ENCODE results near the gene BOK.
"Not testable (repeated sequence)": the region's sequence is repeated elsewhere in the genome, so short reads cannot be mapped to it uniquely, and the experiment has no call there.

The BOK gene

DNA sequence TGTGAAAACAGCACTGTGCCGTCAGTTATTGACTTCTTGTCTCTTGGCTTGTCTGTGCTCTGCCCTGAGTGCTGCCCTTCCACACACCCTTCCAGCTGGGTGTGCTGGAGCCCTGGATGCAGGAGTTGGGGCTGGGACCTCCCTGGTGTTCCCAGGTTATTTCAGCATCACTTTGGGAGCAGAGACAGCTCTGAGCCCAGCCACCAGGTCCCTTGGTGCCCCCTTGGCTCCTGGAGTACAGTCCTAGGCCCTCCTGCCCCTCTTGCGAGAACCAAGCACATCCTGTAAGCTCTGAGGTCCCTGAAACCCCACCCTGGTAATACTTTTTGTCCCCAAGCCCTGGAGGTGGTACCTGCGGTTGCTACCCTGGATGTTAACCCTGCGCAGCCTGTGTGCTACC is 24.3 kb downstream of the BOK start:
- no peak overlapping the region for H3K4me3 ChIP-seq (ENCODE audit: low read length in 2 of 2)
- no peak overlapping the region for H3K27ac ChIP-seq (ENCODE audit: low read depth in 2 of 2, low read length in 2 of 2)
- no peak overlapping the region for H3K9ac ChIP-seq (ENCODE audit: low read depth in 1 of 2, low read length in 2 of 2)
- H3K9me3 ChIP-seq (ENCODE audit: control insufficient read depth in 2 of 2, low read length in 2 of 2), result peaks cover 4 to 11% of the 10 kb centered on the region in 2 donors
- H3K36me3 ChIP-seq (ENCODE audit: control insufficient read depth in 2 of 2, insufficient read depth in 2 of 2, low read length in 2 of 2), result peaks cover 25 to 27% of the 10 kb centered on the region in 2 donors
- H3K27me3 ChIP-seq (ENCODE audit: control insufficient read depth in 2 of 2, insufficient read depth in 2 of 2, low read length in 2 of 2), result no peaks in the 10 kb centered on the region
- H3K4me1 ChIP-seq (ENCODE audit: control insufficient read depth in 2 of 2, insufficient read depth in 2 of 2, low read length in 2 of 2), result no peaks in the 10 kb centered on the region

DNA sequence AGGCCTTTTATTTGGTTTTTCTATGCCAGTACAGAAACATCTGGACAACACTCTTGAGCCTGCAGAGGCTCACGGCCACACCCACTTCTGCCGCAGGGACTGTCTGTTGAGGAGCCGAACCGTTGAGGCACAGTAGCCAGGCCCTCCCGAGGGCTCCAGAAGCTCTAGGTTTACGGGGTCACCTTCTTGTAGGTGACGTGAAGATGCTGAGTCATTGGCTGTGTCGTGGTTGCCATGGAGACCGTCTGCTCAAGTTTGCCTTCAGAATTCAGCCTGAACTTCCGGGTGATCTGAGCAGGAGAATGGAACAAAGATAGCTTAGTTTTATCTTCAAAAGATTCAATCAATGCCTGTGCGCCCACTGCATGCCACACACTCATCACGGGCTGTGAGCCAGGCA is 25.9 kb downstream of the BOK start:
- H3K4me1 ChIP-seq (ENCODE audit: control insufficient read depth in 2 of 2, insufficient read depth in 2 of 2, low read length in 2 of 2), result no peaks in the 10 kb centered on the region
- no peak overlapping the region for H3K4me3 ChIP-seq (ENCODE audit: low read length in 2 of 2)
- H3K9ac ChIP-seq (ENCODE audit: low read depth in 1 of 2, low read length in 2 of 2), result no peak overlapping the region
- peaks cover 25 to 30% of the 10 kb centered on the region in 2 donors for H3K36me3 ChIP-seq (ENCODE audit: control insufficient read depth in 2 of 2, insufficient read depth in 2 of 2, low read length in 2 of 2)
- H3K27ac ChIP-seq (ENCODE audit: low read depth in 2 of 2, low read length in 2 of 2), result no peak overlapping the region
- peaks cover 4 to 11% of the 10 kb centered on the region in 2 donors for H3K9me3 ChIP-seq (ENCODE audit: control insufficient read depth in 2 of 2, low read length in 2 of 2)
- H3K27me3 ChIP-seq (ENCODE audit: control insufficient read depth in 2 of 2, insufficient read depth in 2 of 2, low read length in 2 of 2), result no peaks in the 10 kb centered on the region

DNA sequence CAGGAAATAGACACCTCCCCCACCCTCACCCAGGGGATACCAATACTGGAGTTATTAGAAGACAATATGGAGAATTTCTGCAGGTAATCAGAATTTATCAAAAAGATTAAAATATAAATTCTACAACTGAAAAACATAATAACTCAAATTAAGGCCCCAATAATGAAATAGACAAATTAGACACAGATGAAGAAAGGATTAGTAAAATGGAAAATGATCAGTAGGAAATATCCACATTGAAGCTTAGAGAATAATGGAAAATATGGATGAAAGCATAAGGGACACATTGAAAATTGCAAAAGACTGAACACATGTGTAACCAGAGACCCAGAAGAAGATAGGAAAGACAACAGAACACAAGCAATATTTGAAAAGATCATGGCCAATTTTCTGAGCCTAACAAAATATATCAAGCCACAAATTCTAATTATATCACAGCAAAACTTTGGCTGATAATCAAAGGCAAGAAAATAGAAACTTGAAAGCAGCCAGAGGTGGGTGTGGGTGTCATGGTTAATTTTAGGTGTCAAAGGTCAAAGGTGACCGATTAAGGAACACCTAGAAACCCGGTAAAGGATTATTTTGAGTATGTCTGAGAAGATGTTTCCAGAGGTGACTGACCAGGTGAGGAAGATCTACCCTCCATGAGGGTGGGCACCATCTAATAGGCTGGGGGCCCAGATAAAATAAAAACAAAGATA is 28.2 kb downstream of the BOK start:
- H3K9me3 ChIP-seq (ENCODE audit: control insufficient read depth in 2 of 2, low read length in 2 of 2), result peaks cover 4 to 11% of the 10 kb centered on the region in 2 donors

DNA sequence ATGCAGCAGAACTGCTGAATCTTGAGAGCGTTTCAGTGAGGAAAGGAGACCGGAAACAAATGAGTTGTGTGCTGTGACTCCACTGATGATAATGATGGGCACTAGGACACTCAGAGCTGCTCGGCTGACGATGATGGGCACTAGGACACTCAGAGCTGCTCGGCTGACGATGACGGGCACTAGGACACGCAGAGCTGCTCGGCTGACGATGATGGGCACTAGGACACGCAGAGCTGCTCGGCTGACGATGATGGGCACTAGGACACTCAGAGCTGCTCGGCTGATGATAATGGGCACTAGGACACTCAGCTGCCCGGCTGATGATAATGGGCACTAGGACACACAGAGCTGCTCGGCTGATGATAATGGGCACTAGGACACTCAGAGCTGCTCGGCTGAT is 31.3 kb downstream of the BOK start:
- Histone ChIP-seq H3K9me3 (ENCODE audit: control insufficient read depth in 2 of 2, low read length in 2 of 2) (peaks cover 4 to 11% of the 10 kb centered on the region in 2 donors), H3K36me3 (ENCODE audit: control insufficient read depth in 2 of 2, insufficient read depth in 2 of 2, low read length in 2 of 2) (peaks cover 33% of the 10 kb centered on the region in 2 donors)
- H3K4me3 ChIP-seq (ENCODE audit: low read length in 2 of 2); H3K9ac ChIP-seq (ENCODE audit: low read depth in 1 of 2, low read length in 2 of 2); H3K4me1 ChIP-seq (ENCODE audit: control insufficient read depth in 2 of 2, insufficient read depth in 2 of 2, low read length in 2 of 2); H3K27ac ChIP-seq (ENCODE audit: low read depth in 2 of 2, low read length in 2 of 2); H3K27me3 ChIP-seq (ENCODE audit: control insufficient read depth in 2 of 2, insufficient read depth in 2 of 2, low read length in 2 of 2): not testable (repeated sequence)

More for the DNA sequence above, 28.2 kb downstream of the BOK start:
- Histone ChIP-seq H3K36me3 (ENCODE audit: control insufficient read depth in 2 of 2, insufficient read depth in 2 of 2, low read length in 2 of 2) (peaks cover 35 to 36% of the 10 kb centered on the region in 2 donors), H3K27me3 (ENCODE audit: control insufficient read depth in 2 of 2, insufficient read depth in 2 of 2, low read length in 2 of 2) (no peaks in the 10 kb centered on the region), H3K27ac (ENCODE audit: low read depth in 2 of 2, low read length in 2 of 2) (no peak overlapping the region), H3K9ac (ENCODE audit: low read depth in 1 of 2, low read length in 2 of 2) (no peak overlapping the region), H3K4me1 (ENCODE audit: control insufficient read depth in 2 of 2, insufficient read depth in 2 of 2, low read length in 2 of 2) (no peaks in the 10 kb centered on the region), H3K4me3 (ENCODE audit: low read length in 2 of 2) (no peak overlapping the region)

DNA sequence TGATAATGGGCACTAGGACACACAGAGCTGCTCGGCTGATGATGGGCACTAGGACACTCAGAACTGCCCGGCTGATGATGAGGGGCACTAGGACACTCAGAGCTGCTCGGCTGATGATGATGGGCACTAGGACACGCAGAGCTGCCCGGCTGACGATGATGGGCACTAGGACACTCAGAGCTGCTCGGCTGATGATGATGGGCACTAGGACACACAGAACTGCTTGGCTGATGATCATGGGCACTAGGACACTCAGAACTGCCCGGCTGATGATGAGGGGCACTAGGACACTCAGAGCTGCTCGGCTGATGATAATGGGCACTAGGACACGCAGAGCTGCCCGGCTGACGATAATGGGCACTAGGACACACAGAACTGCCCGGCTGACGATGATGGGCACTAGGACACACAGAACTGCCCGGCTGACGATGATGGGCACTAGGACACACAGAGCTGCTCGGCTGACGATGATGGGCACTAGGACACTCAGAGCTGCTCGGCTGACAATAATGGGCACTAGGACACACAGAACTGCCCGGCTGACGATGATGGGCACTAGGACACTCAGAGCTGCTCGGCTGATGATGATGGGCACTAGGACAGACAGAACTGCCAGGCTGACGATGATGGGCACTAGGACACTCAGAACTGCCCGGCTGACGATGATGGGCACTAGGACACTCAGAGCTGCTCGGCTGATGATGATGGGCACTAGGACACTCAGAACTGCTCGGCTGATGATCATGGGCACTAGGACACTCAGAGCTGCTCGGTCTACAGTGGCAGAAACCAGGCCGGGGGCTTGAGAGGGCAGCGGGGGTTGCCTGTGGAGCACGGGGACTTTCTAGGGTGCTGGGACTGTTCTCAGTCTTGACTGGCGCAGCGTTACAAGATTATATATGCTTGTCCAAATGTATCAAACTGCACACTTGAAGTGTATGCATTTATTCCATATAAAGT is 32.2 kb downstream of the BOK start:
- not testable (repeated sequence) for H3K27ac ChIP-seq (ENCODE audit: low read depth in 2 of 2, low read length in 2 of 2); H3K4me1 ChIP-seq (ENCODE audit: control insufficient read depth in 2 of 2, insufficient read depth in 2 of 2, low read length in 2 of 2); H3K4me3 ChIP-seq (ENCODE audit: low read length in 2 of 2); H3K9ac ChIP-seq (ENCODE audit: low read depth in 1 of 2, low read length in 2 of 2); H3K27me3 ChIP-seq (ENCODE audit: control insufficient read depth in 2 of 2, insufficient read depth in 2 of 2, low read length in 2 of 2)
- Histone ChIP-seq H3K36me3 (ENCODE audit: control insufficient read depth in 2 of 2, insufficient read depth in 2 of 2, low read length in 2 of 2) (peaks cover 32 to 35% of the 10 kb centered on the region in 2 donors), H3K9me3 (ENCODE audit: control insufficient read depth in 2 of 2, low read length in 2 of 2) (peaks cover 4 to 11% of the 10 kb centered on the region in 2 donors)

DNA sequence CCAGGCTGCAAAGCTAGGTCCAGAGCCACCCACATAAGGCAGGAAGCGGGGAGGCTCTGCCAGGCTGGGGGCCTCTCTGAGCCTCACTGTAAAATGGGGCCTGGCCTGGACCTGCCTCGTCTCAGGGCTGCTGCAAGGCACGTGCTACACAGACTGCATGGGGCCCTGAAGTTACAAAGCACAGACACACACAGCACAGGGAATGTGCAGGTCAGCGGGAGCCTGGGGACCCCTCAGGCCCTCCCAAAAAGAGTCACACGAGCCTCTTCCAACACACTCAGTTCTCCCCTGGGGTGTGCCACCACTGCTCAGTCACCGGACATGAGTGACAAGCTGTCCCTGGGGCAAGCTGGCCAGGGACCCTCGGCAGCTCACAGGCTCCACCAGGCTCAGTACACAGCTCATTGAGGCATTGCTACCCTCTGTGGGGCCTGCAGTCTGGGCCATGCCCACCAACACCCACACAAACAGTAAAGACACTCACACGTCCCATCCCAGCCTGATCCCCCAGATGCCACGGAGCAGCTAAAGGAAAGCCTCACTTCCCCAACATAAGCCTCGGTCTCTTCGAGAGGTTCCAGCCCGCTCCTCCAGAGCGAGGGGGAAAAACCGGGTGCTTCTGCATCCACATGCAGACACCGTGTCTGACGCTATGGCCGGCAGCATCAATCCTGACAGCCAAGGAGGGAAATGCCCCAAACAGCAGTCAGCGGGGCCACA is 33.7 kb downstream of the BOK start:
- no peaks in the 10 kb centered on the region for H3K4me1 ChIP-seq (ENCODE audit: control insufficient read depth in 2 of 2, insufficient read depth in 2 of 2, low read length in 2 of 2)
- H3K36me3 ChIP-seq (ENCODE audit: control insufficient read depth in 2 of 2, insufficient read depth in 2 of 2, low read length in 2 of 2), result peaks cover 32 to 38% of the 10 kb centered on the region in 2 donors
- H3K9me3 ChIP-seq (ENCODE audit: control insufficient read depth in 2 of 2, low read length in 2 of 2), result peaks cover under 1 to 1% of the 10 kb centered on the region in 2 donors
- H3K27me3 ChIP-seq (ENCODE audit: control insufficient read depth in 2 of 2, insufficient read depth in 2 of 2, low read length in 2 of 2), result no peaks in the 10 kb centered on the region
- no peak overlapping the region for H3K27ac ChIP-seq (ENCODE audit: low read depth in 2 of 2, low read length in 2 of 2)
- no peak overlapping the region for H3K4me3 ChIP-seq (ENCODE audit: low read length in 2 of 2)
- no peak overlapping the region for H3K9ac ChIP-seq (ENCODE audit: low read depth in 1 of 2, low read length in 2 of 2)

DNA sequence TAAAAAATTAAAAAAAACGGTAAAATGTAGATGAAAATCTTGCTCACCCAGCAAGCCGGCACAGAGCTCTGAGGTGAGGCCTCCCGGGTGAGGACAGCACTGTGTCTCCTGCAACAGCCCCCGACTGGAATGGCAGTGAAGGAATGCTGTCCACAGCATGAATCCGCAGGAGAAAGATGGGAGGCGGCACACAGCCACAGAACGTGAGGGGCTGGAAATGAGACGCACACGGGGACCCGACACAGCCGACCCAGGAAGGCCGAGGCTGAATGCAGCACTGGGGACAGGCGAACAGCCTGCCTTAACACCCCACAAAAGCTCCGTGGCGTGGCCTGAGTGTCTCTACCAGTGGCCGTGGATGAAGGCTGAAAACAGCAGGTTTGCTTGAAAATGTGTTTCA is 34.7 kb downstream of the BOK start:
- Histone ChIP-seq H3K4me1 (ENCODE audit: control insufficient read depth in 2 of 2, insufficient read depth in 2 of 2, low read length in 2 of 2) (no peaks in the 10 kb centered on the region), H3K36me3 (ENCODE audit: control insufficient read depth in 2 of 2, insufficient read depth in 2 of 2, low read length in 2 of 2) (peaks cover 32 to 42% of the 10 kb centered on the region in 2 donors), H3K4me3 (ENCODE audit: low read length in 2 of 2) (no peak overlapping the region), H3K9me3 (ENCODE audit: control insufficient read depth in 2 of 2, low read length in 2 of 2) (no peaks in the 10 kb centered on the region), H3K9ac (ENCODE audit: low read depth in 1 of 2, low read length in 2 of 2) (no peak overlapping the region), H3K27ac (ENCODE audit: low read depth in 2 of 2, low read length in 2 of 2) (no peak overlapping the region), H3K27me3 (ENCODE audit: control insufficient read depth in 2 of 2, insufficient read depth in 2 of 2, low read length in 2 of 2) (no peaks in the 10 kb centered on the region)

DNA sequence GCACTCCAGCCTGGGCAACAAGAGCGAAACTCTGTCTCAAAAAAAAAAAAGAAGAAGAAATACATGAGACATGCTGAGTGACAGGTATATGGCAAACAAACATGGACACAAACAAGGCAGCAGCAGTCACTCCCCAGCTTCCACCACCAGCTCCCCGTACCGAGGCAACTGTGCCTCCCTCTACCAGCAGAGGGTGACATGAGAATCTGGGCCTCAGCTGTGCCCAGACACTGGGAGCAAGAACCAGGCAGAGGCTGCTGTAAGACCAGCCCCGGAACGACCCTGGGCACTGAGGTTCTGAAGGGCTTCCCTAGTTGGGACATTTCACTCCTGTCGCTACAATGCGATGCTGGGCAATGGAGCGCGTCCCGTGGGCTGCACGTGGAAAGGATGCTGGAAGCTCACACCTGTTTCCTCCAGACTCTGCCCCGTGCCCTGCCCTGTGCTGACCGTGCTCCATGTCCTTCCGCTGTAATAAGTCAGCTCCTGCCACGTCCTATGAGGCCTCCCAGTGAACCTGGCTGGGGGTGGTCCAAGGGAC is 37.1 kb downstream of the BOK start:
- Histone ChIP-seq H3K4me1 (ENCODE audit: control insufficient read depth in 2 of 2, insufficient read depth in 2 of 2, low read length in 2 of 2) (no peaks in the 10 kb centered on the region), H3K27ac (ENCODE audit: low read depth in 2 of 2, low read length in 2 of 2) (no peak overlapping the region), H3K9ac (ENCODE audit: low read depth in 1 of 2, low read length in 2 of 2) (no peak overlapping the region), H3K9me3 (ENCODE audit: control insufficient read depth in 2 of 2, low read length in 2 of 2) (no peaks in the 10 kb centered on the region), H3K27me3 (ENCODE audit: control insufficient read depth in 2 of 2, insufficient read depth in 2 of 2, low read length in 2 of 2) (no peaks in the 10 kb centered on the region), H3K4me3 (ENCODE audit: low read length in 2 of 2) (no peak overlapping the region), H3K36me3 (ENCODE audit: control insufficient read depth in 2 of 2, insufficient read depth in 2 of 2, low read length in 2 of 2) (peaks cover 38 to 47% of the 10 kb centered on the region in 2 donors)

DNA sequence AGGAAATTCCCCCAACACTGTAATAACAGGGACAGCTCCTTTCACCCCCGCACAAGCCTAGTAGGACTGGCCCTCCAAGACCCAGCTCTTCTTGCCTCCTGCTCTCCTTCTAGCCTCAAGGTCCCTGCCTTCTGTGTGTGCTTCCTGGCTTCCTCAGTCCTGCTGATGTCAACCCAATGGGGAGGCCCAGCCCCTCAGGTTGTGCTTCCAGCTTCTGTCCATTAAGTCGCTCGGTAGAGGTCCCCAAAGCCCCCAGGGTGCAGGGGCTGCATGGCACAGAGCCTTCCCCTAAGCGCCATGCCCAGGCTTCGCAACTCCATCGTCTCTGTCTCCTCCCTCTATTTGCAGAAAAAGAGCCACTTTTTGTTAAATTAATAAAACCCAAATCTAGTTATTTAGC is 39.0 kb downstream of the BOK start:
- no peaks in the 10 kb centered on the region for H3K4me1 ChIP-seq (ENCODE audit: control insufficient read depth in 2 of 2, insufficient read depth in 2 of 2, low read length in 2 of 2)
- no peak overlapping the region for H3K9ac ChIP-seq (ENCODE audit: low read depth in 1 of 2, low read length in 2 of 2)
- no peak overlapping the region for H3K4me3 ChIP-seq (ENCODE audit: low read length in 2 of 2)
- H3K27me3 ChIP-seq (ENCODE audit: control insufficient read depth in 2 of 2, insufficient read depth in 2 of 2, low read length in 2 of 2), result no peaks in the 10 kb centered on the region
- peaks cover 35 to 47% of the 10 kb centered on the region in 2 donors for H3K36me3 ChIP-seq (ENCODE audit: control insufficient read depth in 2 of 2, insufficient read depth in 2 of 2, low read length in 2 of 2)
- no peaks in the 10 kb centered on the region for H3K9me3 ChIP-seq (ENCODE audit: control insufficient read depth in 2 of 2, low read length in 2 of 2)
- no peak overlapping the region for H3K27ac ChIP-seq (ENCODE audit: low read depth in 2 of 2, low read length in 2 of 2)
